Fibroblast of lung (primary cell): ENCODE results near the gene PHF3. TPM values are rescaled to one million over a fixed set of nuclear protein-coding genes. Genes with fewer than 3 reads are reported as not detected.
A peak's percentile ranks its signal among the peaks of the same experiment; 100 is the strongest.

Experiments used
- DNase-seq, 2 donors: peaks; one replicate each; pipeline versions ENCODE4 v3.0.0 to v3.0.0-alpha.2; 2010; ENCODE audit warnings: low read depth in 2 of 2
- H2AFZ ChIP-seq: 2 replicates; pipeline ENCODE4 v1.5.1; 2012; ENCODE audit warnings: low read length, control low read depth, inconsistent platforms
- H3K27ac ChIP-seq: 2 replicates; pipeline ENCODE4 v1.5.1; 2011; ENCODE audit warnings: low read length, control low read depth; ENCODE audit not compliant: insufficient read depth
- H3K27me3 ChIP-seq: 2 replicates; pipeline ENCODE4 v1.5.1; 2011; ENCODE audit warnings: mild to moderate bottlenecking, low read length; ENCODE audit not compliant: control insufficient read depth, insufficient read depth
- H3K36me3 ChIP-seq: 2 replicates; pipeline ENCODE4 v1.5.1; 2011; ENCODE audit warnings: low read length; ENCODE audit not compliant: control insufficient read depth, insufficient read depth
- H3K4me1 ChIP-seq: 2 replicates; pipeline ENCODE4 v1.5.1; 2011; ENCODE audit warnings: low read length; ENCODE audit not compliant: control insufficient read depth, insufficient read depth; ENCODE audit errors: extremely low read depth
- H3K4me2 ChIP-seq: 2 replicates; pipeline ENCODE4 v1.5.1; 2011; ENCODE audit warnings: low read length, control low read depth; ENCODE audit not compliant: insufficient read depth; ENCODE audit errors: extremely low read depth
- H3K4me3 ChIP-seq, 4 experiments: fragments of 200-600 bp in 1 of 4; sonication (generic) in 1 of 4; replicated peaks in 1 of 4; 2 replicates each; pipeline ENCODE4 v1.5.1; 2011 to 2016; ENCODE audit warnings: low read length in 4 of 4, low read depth in 3 of 4, mild to moderate bottlenecking in 3 of 4, control low read depth in 2 of 4, inconsistent platforms in 1 of 4, mixed read lengths in 1 of 4; ENCODE audit not compliant: insufficient read depth in 1 of 4; ENCODE audit errors: control extremely low read depth in 1 of 4
- H3K79me2 ChIP-seq: 2 replicates; pipeline ENCODE4 v1.5.1; 2012; ENCODE audit warnings: mild to moderate bottlenecking, low read length, inconsistent platforms; ENCODE audit not compliant: control insufficient read depth, insufficient read depth
- H3K9ac ChIP-seq: 2 replicates; pipeline ENCODE4 v1.5.1; 2011; ENCODE audit warnings: mild to moderate bottlenecking, low read length, control low read depth; ENCODE audit not compliant: insufficient read depth
- H3K9me3 ChIP-seq: 2 replicates; pipeline ENCODE4 v1.5.1; 2012; ENCODE audit warnings: low read depth, low read length; ENCODE audit not compliant: control insufficient read depth, insufficient read depth
- H4K20me1 ChIP-seq: 2 replicates; pipeline ENCODE4 v1.5.1; 2011; ENCODE audit warnings: low read length; ENCODE audit not compliant: control insufficient read depth, insufficient read depth; ENCODE audit errors: extremely low read depth
- CTCF ChIP-seq, 2 donors: IDR thresholded peaks in 1 of 2; conservative IDR thresholded peaks in 1 of 2; 1 replicate in 1 of 2; 2 replicates in 1 of 2; pipeline ENCODE4 v1.5.1; 2011 to 2012; ENCODE audit warnings: low read length in 2 of 2, control low read depth in 1 of 2, inconsistent platforms in 1 of 2, low read depth in 1 of 2, mild to moderate bottlenecking in 1 of 2
- EZH2 ChIP-seq: IDR thresholded peaks from 2 replicates; pipeline ENCODE4 v1.5.1; 2012; ENCODE audit warnings: low read length, control low read depth, mild to moderate bottlenecking; ENCODE audit errors: missing control alignments
- polyA plus RNA-seq, 2 donors: library from polyadenylated mRNA; depleted of rRNA in 1 of 2; stranded (reverse) in 1 of 2; unstranded in 1 of 2; fragments of >200 nt; gene quantifications; 2 replicates each; pipeline ENCODE4 v1.2.1, GENCODE V29; 2011 to 2012; ENCODE audit warnings: missing spikeins in 1 of 2
- total RNA-seq: library from RNA; depleted of rRNA; stranded (reverse); fragments of >200 nt; gene quantifications from 2 replicates; pipeline ENCODE4 v1.2.1, GENCODE V29; 2014

PHF3 gene
- total and polyA plus RNA-seq, 2 donors (not counting 1 experiment from before 2014, with no cell fraction given) = 22.2 to 71.5 TPM

- DNase-seq = no peak
- Histone ChIP-seq H3K4me1 (no peaks in the 10 kb centered on the region), H3K27me3 (no peaks in the 10 kb centered on the region), H3K4me2 (no peak overlapping the region), H3K36me3 (no peaks in the 10 kb centered on the region), H3K27ac (no peak overlapping the region), H3K4me3 (no peak overlapping the region), H3K9me3 (no peaks in the 10 kb centered on the region), H3K9ac (no peak overlapping the region), H4K20me1 (no peaks in the 10 kb centered on the region), H2AFZ (no peak overlapping the region), H3K79me2 (no peaks in the 10 kb centered on the region)
- TF ChIP-seq CTCF (conservative IDR thresholded peaks at IDR 0.05 in 1 of 2, IDR thresholded peaks at IDR 0.05 in 1 of 2; ENCODE audit: low read depth in 1 of 2, low read length in 2 of 2) (no peak), EZH2 (no peak)
Observed at GRCh38 chr6:63610944-63611343, 24.7 kb upstream of the PHF3 start.

DNA sequence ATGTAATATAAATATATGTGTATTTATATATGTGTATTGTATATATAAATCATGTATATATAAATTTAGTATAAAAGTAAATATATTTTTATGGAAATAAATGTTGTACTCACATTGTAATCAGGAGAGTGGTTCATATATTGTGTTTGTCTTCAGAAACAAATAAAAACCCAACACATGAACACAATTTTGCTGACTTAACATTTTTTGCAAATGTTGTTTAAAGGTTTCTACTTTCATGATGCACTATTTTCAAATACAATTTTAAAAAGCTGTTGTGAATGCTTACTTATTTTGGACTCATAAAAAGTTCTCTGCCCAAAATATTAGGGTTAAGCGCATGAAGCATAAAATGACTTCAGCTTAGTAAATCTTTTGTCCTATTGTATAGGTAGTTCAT lies 24.0 kb upstream of the PHF3 start:
- no peak overlapping the region for H2AFZ ChIP-seq
- H3K9ac ChIP-seq = no peak overlapping the region
- no peak for DNase-seq
- H3K4me2 ChIP-seq = no peak overlapping the region
- no peak overlapping the region for H3K4me3 ChIP-seq
- H4K20me1 ChIP-seq = no peaks in the 10 kb centered on the region
- H3K4me1 ChIP-seq = no peaks in the 10 kb centered on the region
- H3K36me3 ChIP-seq = no peaks in the 10 kb centered on the region
- no peaks in the 10 kb centered on the region for H3K27me3 ChIP-seq
- no peak for TF ChIP-seq EZH2
- TF ChIP-seq CTCF (conservative IDR thresholded peaks at IDR 0.05 in 1 of 2, IDR thresholded peaks at IDR 0.05 in 1 of 2; ENCODE audit: low read depth in 1 of 2, low read length in 2 of 2) = no peak
- H3K9me3 ChIP-seq = no peaks in the 10 kb centered on the region
- H3K79me2 ChIP-seq = no peaks in the 10 kb centered on the region
- no peak overlapping the region for H3K27ac ChIP-seq

- TF ChIP-seq CTCF (conservative IDR thresholded peaks at IDR 0.05 in 1 of 2, IDR thresholded peaks at IDR 0.05 in 1 of 2; ENCODE audit: low read depth in 1 of 2, low read length in 2 of 2) = no peak
- no peak for TF ChIP-seq EZH2
- Histone ChIP-seq H3K27me3 (peaks cover 7% of the 10 kb centered on the region), H3K79me2 (no peaks in the 10 kb centered on the region), H2AFZ (no peak overlapping the region), H3K4me1 (no peaks in the 10 kb centered on the region), H3K36me3 (no peaks in the 10 kb centered on the region), H3K27ac (no peak overlapping the region), H4K20me1 (no peaks in the 10 kb centered on the region), H3K4me3 (no peak overlapping the region), H3K9ac (no peak overlapping the region), H3K4me2 (no peak overlapping the region), H3K9me3 (no peaks in the 10 kb centered on the region)
- DNase-seq = peak in 1 of 2 donors; percentile 18
Observed at GRCh38 chr6:63615590-63615989, 20.0 kb upstream of the PHF3 start.
